ENCODE measurements around the gene HJV.
"Not testable (repeated sequence)": the region's sequence is repeated elsewhere in the genome, so short reads cannot be mapped to it uniquely, and the experiment has no call there.

Gene HJV

GRCh38 chr1:146021622-146022402 lies at the start of gene HJV:
HJV (minus strand) TSS chr1:146021735; CDS start chr1:146020231, 1,504 bp downstream.
- no peak for DNase-seq (ENCODE audit: low read depth)

DNA sequence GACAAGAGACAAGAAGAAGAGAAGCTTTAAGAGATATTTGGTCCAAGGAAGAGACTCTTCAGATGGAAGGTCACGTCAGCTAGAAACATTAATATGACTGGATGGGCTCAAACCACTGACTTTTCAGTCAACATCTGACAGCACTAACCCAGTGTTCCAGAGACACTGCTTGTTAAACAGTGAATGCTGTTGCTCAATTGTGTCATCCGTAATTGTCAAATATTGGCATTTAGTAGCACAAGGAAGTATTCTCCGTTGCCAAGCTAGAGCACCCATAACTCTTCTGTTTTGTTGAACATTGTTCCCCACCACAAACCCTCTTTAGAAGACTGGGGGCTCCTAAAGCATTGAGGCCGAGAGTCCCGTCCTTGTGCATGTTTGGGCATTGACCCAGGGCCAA lies 37.6 kb upstream of the HJV start:
- not testable (repeated sequence) for DNase-seq (ENCODE audit: low read depth)

GRCh38 chr1:146051852-146052676 lies 30.5 kb upstream of the HJV start:
- DNase-seq (ENCODE audit: low read depth) = peak; percentile 77

GRCh38 chr1:146051452-146051851 lies 29.9 kb upstream of the HJV start:
- DNase-seq (ENCODE audit: low read depth) = no peak

DNA sequence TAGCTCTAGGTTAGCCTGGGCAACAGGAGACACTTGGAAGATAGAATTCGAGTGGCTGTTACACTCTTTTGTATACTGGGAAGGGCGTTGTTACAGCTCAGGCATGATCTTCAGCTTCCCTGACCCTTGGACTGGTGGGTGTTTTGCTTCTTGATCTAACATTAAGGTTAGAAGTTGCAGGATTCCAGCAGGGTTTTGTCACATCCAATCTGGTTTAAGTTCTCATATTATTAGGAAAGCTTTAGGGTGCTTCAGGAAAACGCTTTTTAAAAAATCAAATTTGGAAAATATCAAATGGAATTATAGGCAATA lies 29.1 kb upstream of the HJV start:
- not testable (repeated sequence) for DNase-seq (ENCODE audit: low read depth)

DNA sequence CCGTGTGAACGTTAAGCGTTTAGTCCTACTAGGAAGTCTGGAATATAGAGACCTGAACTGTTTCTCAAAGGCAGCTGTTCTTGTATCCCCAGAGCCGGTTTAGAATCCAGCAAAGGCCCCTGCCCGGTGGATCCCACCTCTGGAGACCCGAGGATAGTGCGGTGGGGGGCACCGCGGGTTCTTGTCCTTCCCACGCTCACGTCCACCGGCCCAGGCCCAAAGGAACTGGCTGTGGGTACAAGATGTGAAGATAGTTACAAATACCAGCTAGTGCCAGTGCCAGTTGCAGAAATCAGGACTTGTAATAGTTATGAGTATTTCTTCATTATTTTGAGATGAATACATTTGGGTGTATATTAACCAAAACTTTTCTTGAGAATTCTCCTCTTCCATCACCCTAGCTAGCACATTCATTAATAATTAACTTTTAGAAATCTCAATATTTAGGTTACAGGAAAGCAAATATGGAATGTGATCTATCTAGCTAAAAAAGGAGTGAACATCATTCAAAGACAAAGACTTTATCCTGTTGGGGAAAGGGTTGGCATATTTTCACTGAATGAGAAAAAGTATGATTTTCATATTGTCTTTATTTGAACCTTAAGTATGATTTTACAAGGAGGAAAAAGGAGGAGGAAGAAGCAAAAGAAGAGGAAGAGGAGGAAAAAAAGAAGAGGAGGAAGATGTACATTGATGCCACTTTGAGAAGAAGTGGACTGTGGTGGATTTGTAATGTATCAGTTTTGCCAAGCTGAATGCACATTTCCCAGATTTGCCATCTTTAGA lies 28.5 kb upstream of the HJV start:
- not testable (repeated sequence) for DNase-seq (ENCODE audit: low read depth)

- DNase-seq (ENCODE audit: low read depth) = no peak
Observed at GRCh38 chr1:146049436-146049835, 27.9 kb upstream of the HJV start.

DNA sequence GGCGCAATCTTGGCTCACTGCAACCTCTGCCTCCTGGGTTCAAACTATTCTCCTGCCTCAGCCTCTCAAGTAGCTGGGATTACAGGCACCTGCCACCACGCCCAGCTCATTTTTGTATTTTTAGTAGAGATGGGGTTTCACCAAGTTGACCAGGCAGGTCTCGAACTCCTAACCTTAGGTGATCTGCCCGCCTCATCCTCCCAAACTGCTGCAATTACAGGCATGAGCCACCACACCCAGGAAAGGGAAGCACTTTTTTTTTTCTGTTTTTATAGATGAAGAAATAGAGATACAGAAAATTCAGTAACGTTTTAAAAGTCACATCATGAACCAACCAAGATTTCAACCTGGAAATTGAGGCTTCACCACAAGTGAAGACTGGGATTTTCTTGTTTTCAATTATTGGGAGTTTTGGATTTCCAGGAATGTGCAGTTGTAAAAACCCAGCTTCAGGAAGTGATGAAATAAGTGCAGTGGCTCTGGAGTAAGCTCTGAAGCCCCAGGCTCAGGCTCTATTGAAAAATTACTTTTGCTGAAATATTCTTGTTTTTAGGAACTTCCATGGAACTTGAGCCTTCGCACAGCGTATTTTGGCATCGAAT lies 27.1 kb upstream of the HJV start:
- not testable (repeated sequence) for DNase-seq (ENCODE audit: low read depth)

- DNase-seq (ENCODE audit: low read depth) = no peak
Observed at GRCh38 chr1:146046664-146047063, 25.1 kb upstream of the HJV start.

DNA sequence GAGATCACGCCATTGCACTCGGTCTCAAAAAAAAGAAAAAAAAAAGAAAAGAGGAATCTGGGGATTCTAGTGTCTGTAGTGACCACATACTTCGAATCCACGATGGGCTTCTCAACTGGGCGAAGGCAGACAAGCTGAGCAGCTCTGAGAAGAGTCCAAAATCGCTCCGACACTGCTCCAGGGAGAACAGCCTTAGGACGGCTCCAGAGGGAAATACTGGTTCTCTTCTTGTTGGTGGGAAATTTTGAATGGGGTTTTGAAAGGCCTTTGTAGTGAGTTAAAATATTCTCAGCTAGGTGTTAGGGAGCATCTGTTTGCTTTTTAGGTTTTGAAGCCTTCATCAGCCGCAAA lies 18.3 kb upstream of the HJV start:
- DNase-seq (ENCODE audit: low read depth) = no peak

DNA sequence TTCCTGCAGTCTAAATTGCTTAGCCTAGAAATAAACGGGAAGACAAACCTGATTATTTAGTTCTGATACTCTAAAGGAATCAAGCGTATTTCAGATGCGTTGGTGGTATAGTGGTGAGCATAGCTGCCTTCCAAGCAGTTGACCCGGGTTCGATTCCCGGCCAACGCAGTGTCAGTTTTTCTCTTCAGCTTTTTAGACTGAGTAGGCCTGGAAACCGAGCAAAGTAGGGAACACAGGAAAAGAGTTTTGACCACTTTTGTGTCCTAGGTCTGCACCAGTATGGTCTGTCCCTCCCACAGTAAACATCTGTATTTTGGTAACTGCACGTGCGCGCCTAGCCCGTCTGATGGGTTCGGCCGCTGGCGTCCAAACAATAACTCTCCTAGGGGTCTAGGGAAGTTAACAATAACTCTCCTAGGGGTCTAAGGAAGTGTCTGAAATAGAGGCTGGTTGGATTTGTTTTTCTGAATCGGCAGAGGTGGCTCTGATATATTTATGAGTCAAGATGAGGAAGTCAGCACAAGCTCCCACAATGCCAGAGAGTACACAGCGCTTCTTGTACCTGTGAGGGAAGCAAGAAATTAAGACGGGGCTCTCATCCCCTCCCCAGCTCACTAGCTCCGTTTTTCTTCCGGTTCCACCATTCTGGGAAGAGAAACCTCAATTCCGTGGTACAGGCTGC lies 15.6 kb upstream of the HJV start:
- peak; percentile 78 for DNase-seq (ENCODE audit: low read depth)

DNA sequence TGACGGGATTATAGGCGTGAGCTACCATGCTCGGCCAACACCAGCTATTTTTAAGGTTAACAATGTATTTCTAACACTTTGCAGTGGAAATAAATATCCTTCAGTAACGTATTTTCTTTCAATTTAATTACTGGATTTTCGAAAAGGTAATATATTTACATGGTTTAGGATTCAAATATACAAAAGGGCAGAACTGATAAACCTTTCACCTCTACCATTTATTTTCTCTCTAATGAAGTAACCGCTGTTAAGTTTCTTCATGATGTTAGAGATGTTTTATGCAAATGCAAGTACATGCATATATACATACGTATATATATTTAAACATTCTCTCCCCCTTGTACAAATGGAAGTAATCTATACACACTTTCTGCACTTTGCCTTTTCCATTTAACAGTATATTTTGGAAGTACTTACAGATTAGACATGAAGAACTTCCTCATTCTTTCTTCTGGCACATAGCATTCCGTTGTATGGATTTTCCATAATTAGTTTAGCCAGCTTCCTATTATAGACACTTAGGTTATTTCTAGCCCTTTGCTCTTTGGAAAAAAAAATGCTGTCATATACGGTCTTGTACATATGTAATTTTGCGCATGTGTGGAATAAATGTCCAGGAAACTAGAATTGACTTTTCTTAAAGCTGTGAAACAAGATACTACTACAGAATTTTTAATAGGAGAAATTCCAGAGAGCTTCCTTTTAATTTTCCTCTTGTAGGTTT lies 14.9 kb upstream of the HJV start:
- DNase-seq (ENCODE audit: low read depth) = no peak

DNA sequence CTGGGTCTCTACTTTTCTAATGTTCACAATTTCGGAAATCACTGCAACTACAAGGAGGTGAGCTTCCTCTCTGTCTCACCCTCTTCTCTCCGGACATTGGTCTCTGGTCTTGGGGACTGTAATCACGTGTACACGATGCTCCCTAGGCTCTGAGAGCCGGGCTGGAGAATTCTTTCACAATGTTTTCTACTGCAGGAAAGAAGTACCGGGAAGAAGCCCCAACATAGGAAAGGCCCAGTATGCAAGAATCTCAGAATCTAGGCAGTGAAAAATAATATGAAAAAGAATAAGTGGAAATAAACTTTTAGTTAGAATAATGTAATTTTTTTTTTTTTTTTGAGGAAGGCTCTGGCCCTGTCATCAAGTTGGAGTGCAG lies 13.5 kb upstream of the HJV start:
- no peak for DNase-seq (ENCODE audit: low read depth)

DNA sequence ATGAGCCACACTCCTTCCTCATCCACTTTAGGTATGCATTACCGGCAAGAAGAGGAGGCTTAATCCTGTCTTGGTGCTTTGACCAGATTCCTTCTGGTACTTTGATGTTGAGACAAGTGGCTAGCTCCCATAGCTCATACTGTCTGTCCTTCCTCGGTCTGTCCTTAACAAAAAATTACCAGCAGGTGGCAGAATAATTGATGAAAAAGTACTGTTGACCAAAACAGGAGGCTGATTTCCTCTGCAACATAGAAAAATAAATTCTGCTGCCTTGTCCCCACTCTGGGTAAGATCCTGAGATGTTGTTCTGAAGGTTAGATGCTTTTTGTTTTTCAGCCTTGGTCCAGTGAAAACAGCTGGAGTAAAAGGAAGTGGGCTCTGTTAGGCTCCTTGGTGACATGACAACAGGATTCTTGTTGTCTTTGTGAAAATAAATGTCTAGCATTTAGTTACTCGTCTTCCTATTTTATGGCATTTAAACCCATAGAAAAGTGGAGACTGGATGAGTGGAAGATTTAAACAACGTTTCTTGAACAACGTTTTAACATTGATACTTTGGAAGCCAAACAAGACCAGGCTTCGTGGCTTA lies 11.2 kb upstream of the HJV start:
- no peak for DNase-seq (ENCODE audit: low read depth)

DNA sequence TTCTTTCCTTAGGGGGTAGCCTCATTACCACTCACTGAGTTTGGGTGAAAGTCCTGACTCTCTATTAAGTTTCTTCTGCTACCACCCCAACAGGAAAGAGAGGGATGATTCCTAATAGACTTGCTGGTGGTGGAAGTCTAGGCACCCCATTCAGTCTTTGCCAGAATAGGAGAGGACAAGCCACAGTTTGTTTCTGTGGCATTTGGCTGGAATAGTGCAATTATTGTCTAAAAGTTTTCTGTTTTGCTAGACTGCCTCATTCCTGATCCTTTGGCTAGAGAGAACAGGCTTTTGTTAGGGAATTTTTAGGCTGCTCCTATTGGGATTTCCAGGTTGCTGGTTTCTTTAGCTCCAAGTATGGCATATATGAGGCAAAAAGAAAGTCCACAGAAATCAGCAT lies 9.9 kb upstream of the HJV start:
- no peak for DNase-seq (ENCODE audit: low read depth)

GRCh38 chr1:146029117-146029516 lies 7.6 kb upstream of the HJV start:
- DNase-seq (ENCODE audit: low read depth) = no peak

DNA sequence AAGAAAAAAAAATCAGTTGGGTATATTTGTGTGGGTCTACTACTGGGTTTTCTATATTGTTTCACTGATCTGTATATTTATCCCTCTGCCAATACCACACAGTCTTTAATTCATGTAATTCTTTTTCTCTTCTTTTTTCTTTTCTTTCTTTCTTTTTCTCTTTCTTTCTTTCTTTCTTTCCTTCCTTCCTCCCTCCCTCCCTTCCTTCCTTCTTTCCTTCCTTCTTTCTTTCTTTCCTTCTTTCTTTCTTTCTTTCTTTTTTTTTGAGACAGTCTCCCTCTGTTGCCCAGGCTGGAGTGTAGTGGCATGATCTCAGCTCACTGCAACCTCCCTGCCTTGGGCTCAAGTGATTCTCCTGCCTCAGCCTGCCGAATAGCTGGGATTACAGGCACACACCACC lies 5.1 kb upstream of the HJV start:
- not testable (repeated sequence) for DNase-seq (ENCODE audit: low read depth)

DNA sequence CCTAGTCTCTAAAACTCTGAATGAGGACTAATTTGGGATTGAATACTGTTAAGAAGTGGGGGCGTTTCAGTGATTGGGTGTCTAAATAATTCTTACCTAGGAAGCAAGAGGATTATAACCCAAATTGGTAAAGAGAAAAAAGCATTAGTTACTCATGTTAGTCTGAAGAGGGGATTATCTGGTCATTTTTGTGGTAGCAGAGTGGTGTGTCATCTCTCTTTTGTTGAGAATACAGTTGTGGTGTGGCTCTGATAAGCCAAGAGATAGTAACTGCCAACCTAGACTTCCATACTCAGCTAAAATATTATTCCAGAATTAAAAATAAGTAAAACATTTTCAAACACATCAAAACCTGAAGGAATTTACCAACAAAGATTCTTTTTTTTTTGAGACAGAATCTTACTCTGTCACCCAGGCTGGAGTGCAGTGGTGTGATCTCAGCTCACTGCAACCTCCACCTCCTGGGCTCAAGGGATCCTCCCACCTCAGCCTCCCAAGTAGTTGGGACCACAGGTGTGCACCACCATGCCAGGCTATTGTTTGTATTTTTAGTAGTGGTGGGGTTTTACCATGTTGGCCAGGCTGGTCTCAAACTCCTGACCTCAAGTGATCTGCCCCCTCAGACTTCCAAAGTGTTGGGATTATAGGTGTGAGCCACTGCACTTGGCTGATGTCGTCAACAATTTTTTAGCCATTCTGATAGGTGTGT lies 4.4 kb upstream of the HJV start:
- DNase-seq (ENCODE audit: low read depth) = not testable (repeated sequence)

DNA sequence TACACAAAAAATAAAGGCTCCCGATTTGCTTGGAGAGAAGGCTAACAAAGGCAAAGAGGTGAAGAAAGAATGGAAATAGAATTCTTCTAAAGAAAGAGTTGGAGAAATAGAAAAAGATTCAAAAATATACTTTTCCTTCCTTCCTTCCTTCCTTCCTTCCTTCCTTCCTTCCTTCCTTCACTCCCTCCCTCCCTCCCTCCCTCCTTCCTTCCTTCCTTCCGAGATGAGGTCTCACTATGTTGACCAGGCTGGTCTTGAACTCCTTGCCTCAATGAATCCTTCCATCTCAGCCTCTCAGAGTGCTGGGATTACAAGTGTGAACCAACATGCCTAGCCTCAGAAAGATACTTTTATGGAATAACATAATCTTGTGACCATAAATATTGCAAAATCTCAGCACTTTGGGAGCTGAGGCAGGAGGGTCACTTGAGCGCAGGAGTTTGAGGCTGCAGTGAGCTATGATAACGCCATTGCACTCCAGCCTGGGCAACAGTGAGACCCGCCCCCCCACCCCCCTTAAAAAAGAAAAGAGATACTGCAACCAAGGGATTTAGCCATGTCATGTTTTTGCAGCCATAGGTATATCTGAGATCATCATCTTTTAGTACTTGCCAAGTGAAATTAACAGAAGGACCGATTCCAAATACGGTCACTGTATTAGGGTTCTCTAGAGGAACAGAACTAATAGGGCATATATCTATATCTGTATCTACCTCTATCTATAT lies 1.0 kb upstream of the HJV start:
- no peak for DNase-seq (ENCODE audit: low read depth)
